Astrocyte (in vitro differentiated cells and primary cell): ENCODE measurements around the gene APOL6.

Experiments
- CTCF ChIP-seq: IDR thresholded peaks from 2 replicates; pipeline ENCODE4 v1.5.1; 2011; ENCODE audit warnings: low read depth, mild to moderate bottlenecking, inconsistent platforms, low read length, moderate library complexity; ENCODE audit not compliant: insufficient read depth
- EZH2 ChIP-seq: IDR thresholded peaks from 2 replicates; pipeline ENCODE4 v1.6.1; 2012; ENCODE audit warnings: mild to moderate bottlenecking, low read length, inconsistent platforms; ENCODE audit not compliant: insufficient read depth

- no peak for TF ChIP-seq CTCF
- no peak for TF ChIP-seq EZH2
Observed at GRCh38 chr22:35637254-35637653, 11.0 kb upstream of the APOL6 start.
